RWPE1 (cell line): Measurements from ENCODE around the gene RHOD.

ENCODE experiments used
- CTCF ChIA-PET: fragments of 350-600 bp; sonication (Branson Sonifier 250); formaldehyde crosslinking; extraction: SDS; loops from one replicate; lab custom pipeline; 2021; lab: Yijun Ruan, JAX
- POLR2A ChIA-PET: fragments of 400-600 bp; formaldehyde crosslinking; extraction: SDS; loops from one replicate; lab custom pipeline; 2020; ENCODE audit warnings: antibody characterized with exemption; ENCODE audit not compliant: low non-redundant PET; lab: Yijun Ruan, JAX
- DNase-seq: peaks from one replicate; pipeline ENCODE4 v3.0.0; 2012; ENCODE audit warnings: low spot score
- H3K27ac ChIP-seq: fragments of 450-650 bp; 2 replicates; pipeline ENCODE4 v1.5.1; 2017
- TF ChIP-seq, protein P1 (sequence below): fragments of 450-650 bp; conservative IDR thresholded peaks from 2 replicates; pipeline ENCODE4 v1.5.1; 2017; ENCODE audit warnings: low read depth, mild to moderate bottlenecking

The RHOD gene

DNA sequence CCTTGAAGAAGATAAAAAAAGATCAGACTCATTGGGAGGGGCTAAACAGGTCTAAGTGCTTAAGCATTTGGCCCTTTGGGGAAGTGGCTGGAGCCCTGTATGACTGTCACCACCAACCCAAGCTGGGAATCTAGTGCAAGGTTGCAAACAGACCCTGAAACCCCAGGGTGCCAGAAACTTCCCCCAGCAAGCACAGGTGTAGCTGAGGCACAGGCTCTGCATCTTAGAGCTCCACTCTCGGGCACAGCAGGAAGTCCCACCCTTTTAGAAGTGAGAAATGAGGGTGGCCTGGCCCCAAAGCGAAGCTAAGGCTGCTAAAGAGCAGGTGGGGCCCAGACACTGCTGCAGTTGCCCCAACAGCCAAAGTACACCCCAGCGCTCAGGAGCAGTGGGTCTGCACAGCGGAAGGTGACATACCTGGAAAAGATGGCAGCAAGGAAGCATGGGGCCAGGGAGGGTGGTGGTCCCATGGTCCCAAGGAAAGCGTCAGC is 56.6 kb downstream of the RHOD start:
- no peak overlapping the region for H3K27ac ChIP-seq
- TF ChIP-seq, protein P1, sequence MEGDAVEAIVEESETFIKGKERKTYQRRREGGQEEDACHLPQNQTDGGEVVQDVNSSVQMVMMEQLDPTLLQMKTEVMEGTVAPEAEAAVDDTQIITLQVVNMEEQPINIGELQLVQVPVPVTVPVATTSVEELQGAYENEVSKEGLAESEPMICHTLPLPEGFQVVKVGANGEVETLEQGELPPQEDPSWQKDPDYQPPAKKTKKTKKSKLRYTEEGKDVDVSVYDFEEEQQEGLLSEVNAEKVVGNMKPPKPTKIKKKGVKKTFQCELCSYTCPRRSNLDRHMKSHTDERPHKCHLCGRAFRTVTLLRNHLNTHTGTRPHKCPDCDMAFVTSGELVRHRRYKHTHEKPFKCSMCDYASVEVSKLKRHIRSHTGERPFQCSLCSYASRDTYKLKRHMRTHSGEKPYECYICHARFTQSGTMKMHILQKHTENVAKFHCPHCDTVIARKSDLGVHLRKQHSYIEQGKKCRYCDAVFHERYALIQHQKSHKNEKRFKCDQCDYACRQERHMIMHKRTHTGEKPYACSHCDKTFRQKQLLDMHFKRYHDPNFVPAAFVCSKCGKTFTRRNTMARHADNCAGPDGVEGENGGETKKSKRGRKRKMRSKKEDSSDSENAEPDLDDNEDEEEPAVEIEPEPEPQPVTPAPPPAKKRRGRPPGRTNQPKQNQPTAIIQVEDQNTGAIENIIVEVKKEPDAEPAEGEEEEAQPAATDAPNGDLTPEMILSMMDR, result no peak
- ChIA-PET POLR2A (no interaction called here), CTCF (no interaction called here)
- DNase-seq, result no peak

DNA sequence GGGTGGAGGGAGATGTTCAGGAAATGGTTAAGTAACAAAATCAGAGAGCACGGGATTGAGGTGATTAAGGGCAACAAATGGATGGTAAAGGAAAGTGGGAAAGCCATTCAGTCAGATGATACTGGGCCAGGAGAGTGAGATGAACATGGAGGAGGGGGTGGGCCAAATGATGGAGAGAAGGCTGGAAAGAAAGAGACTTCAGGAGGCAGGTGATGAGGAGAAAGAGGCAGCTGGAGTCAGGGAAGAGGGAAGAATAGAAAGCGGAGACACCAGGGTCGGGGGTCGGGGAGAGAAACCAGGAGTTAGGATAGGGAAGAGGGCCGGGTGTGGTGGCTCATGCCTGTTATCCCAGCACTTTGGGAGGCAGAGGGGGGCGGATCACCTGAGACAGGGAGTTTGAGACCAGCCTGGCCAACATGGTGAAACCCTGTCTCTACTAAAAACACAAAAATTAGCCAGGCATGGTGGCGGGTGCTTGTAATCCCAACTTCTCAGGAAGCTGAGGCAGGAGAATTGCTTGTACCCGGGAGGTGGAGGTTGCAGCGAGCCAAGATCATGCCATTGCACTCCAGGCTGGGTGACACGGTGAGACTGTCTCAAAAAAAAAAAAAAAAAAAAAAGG is 57.7 kb downstream of the RHOD start:
- ChIA-PET POLR2A (no interaction called here), CTCF (interaction anchor here (0.6 kb wide), 1 partner anchor 979 kb away, joined by 3 read pairs; no protein-coding TSS in a partner anchor)
- TF ChIP-seq, protein P1, result no peak
- no peak overlapping the region for H3K27ac ChIP-seq
- DNase-seq, result no peak

DNA sequence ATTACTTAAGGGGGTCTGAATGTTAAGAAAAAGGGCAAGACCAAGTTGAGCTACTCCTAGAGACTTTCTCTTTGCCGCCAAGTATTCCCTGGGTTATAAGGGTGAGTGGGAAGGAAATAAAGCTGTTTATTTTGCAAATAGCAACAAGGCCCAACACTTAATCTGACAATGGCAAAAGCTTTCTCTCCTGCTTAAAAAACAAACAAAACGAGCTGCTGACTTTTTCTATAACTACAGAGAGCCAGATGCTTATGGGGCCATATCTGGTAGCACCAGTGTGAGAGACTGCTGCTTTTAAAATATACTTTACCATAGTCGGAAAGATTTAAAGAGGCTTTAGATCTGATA is 60.1 kb downstream of the RHOD start:
- POLR2A ChIA-PET, result no interaction called here
- CTCF ChIA-PET, result no interaction called here
- TF ChIP-seq, protein P1, result no peak
- DNase-seq, result no peak
- no peak overlapping the region for H3K27ac ChIP-seq

DNA sequence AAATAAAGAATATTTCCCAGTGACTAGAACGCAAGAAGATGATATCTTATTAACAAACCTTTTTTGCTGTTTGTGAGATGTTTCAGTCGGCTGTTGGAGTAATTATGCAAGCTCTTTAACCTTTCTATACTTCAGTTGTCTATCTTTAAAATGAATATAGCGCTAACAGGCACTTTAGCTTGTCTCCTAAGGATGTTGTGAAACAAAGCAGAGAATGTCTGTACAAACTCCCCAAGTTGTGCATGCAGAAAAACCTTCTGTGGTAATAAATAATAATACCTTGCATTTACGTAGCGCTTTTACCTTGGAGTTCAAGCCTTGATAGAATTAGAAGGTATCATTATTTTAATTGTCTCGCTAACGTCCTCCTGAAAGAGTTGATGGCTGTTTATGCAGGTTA is 60.5 kb downstream of the RHOD start:
- CTCF ChIA-PET, result no interaction called here
- POLR2A ChIA-PET, result no interaction called here
- H3K27ac ChIP-seq, result peak overlapping the region; percentile 92
- no peak for DNase-seq
- TF ChIP-seq, protein P1, result no peak

DNA sequence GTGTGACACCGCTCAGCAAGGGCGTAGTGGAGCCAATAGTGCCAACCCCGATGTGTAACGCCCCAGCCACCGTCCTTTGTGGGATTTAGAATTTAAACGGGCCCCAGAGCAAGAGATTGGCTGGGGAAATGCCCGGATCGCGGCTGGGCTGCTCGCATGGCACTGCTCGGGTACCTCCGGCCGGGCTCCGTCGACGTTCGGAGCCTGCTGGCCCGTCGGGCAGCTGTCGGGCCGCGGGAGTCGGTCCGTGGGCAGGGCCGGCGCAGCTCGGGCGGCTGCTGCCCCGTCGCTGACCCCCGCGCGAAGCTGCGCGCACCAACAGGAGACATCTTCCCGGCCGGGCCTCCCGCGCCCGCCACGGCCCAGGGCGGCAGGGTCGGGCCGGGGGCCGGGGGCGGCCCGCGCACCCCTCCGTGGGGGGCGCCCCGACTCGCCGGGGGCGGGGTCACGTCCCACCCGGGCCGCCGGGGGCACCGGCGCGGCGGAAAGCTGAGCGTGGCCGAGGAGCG is 61.1 kb downstream of the RHOD start:
- TF ChIP-seq, protein P1, result no peak
- H3K27ac ChIP-seq, result peak overlapping the region; percentile 92
- POLR2A ChIA-PET, result no interaction called here
- DNase-seq, result no peak
- CTCF ChIA-PET, result interaction anchor here (0.5 kb wide), 1 partner anchor 9 kb away, joined by 3 read pairs; no protein-coding TSS in a partner anchor

DNA sequence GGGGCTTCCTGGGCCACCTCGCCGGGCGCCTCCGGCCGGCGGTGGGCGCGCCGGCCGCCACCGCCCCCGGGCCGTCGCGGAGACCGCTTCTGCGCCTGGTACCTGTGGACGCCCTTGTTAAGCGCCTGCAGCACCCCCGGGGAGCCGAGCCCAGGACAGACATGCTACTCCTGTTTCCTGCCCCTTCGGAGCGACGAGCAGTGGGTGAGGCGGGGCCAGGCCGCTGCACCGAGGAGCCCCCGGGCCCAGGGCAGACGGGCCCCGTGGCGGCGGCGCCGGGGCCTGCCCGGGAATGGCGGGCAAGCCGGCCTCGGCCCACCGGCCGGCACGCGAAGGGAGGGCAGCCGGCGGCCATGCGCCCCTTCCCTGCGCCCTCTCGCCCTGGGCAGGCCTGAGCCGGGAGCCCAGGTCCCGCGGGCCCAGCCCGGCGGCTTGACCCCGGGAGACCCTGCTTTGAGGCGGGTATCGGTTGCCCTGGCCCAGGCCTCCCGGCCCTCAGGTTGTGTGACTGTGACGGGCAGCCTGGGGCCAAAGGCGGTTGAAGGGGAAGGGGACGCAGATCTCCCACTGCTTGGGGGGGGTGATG is 61.6 kb downstream of the RHOD start:
- ChIA-PET CTCF (no interaction called here), POLR2A (interaction anchor here (0.6 to 1.0 kb wide), 2 partner anchors 63 to 237 kb away, joined by 3 to 5 read pairs; no protein-coding TSS in a partner anchor)
- H3K27ac ChIP-seq, result peak overlapping the region; percentile 92
- TF ChIP-seq, protein P1, result no peak
- peak; percentile 25 for DNase-seq
